ENCODE results near the gene ARPC2.
A peak's percentile ranks its signal among the peaks of the same experiment; 100 is the strongest.
"Not testable (repeated sequence)": the region's sequence is repeated elsewhere in the genome, so short reads cannot be mapped to it uniquely, and the experiment has no call there.

Gene ARPC2

GRCh38 chr2:218216674-218217359, at the start of gene ARPC2:
Gene ARPC2, plus strand, starts transcription at chr2:218217189. Its CDS starts 282 bp downstream, at chr2:218217471.
- DNase-seq (ENCODE audit: low read depth in 2 of 2): peak; percentile 80 to 84

- DNase-seq (ENCODE audit: low read depth in 2 of 2): no peak
Measured at GRCh38 chr2:218168016-218168415, 49.0 kb upstream of the ARPC2 start.

GRCh38 chr2:218168635-218169462, 48.1 kb upstream of the ARPC2 start:
- DNase-seq (ENCODE audit: low read depth in 2 of 2): no peak

- DNase-seq (ENCODE audit: low read depth in 2 of 2): no peak
Measured at GRCh38 chr2:218169757-218170546, 47.0 kb upstream of the ARPC2 start.

- DNase-seq (ENCODE audit: low read depth in 2 of 2): not testable (repeated sequence)
Measured at GRCh38 chr2:218171744-218172143, 45.2 kb upstream of the ARPC2 start.

- DNase-seq (ENCODE audit: low read depth in 2 of 2): no peak
Measured at GRCh38 chr2:218172845-218173244, 44.1 kb upstream of the ARPC2 start.

GRCh38 chr2:218179782-218180181, 37.2 kb upstream of the ARPC2 start:
- DNase-seq (ENCODE audit: low read depth in 2 of 2): no peak

- DNase-seq (ENCODE audit: low read depth in 2 of 2): no peak
Measured at GRCh38 chr2:218180467-218181114, 36.4 kb upstream of the ARPC2 start.

- DNase-seq (ENCODE audit: low read depth in 2 of 2): no peak
Measured at GRCh38 chr2:218184331-218184730, 32.7 kb upstream of the ARPC2 start.

- DNase-seq (ENCODE audit: low read depth in 2 of 2): peak; percentile 20 to 25
Measured at GRCh38 chr2:218186355-218186766, 30.6 kb upstream of the ARPC2 start.

GRCh38 chr2:218186876-218187275, 30.1 kb upstream of the ARPC2 start:
- DNase-seq (ENCODE audit: low read depth in 2 of 2): no peak

- DNase-seq (ENCODE audit: low read depth in 2 of 2): no peak
Measured at GRCh38 chr2:218187296-218188015, 29.5 kb upstream of the ARPC2 start.

GRCh38 chr2:218188528-218188927, 28.5 kb upstream of the ARPC2 start:
- no peak for DNase-seq (ENCODE audit: low read depth in 2 of 2)

- no peak for DNase-seq (ENCODE audit: low read depth in 2 of 2)
Measured at GRCh38 chr2:218192902-218193430, 24.0 kb upstream of the ARPC2 start.

- no peak for DNase-seq (ENCODE audit: low read depth in 2 of 2)
Measured at GRCh38 chr2:218193701-218194100, 23.3 kb upstream of the ARPC2 start.

GRCh38 chr2:218194880-218195279, 22.1 kb upstream of the ARPC2 start:
- no peak for DNase-seq (ENCODE audit: low read depth in 2 of 2)

- DNase-seq (ENCODE audit: low read depth in 2 of 2): no peak
Measured at GRCh38 chr2:218196974-218197373, 20.0 kb upstream of the ARPC2 start.

- DNase-seq (ENCODE audit: low read depth in 2 of 2): no peak
Measured at GRCh38 chr2:218202266-218202665, 14.7 kb upstream of the ARPC2 start.

- DNase-seq (ENCODE audit: low read depth in 2 of 2): no peak
Measured at GRCh38 chr2:218209078-218209477, 7.9 kb upstream of the ARPC2 start.

- no peak for DNase-seq (ENCODE audit: low read depth in 2 of 2)
Measured at GRCh38 chr2:218214116-218214515, 2.9 kb upstream of the ARPC2 start.

GRCh38 chr2:218216336-218216673, 684 bp upstream of the ARPC2 start:
- DNase-seq (ENCODE audit: low read depth in 2 of 2): no peak
